ENCODE measurements around the gene MED16. TPM values are rescaled to one million over a fixed set of nuclear protein-coding genes. Genes with fewer than 3 reads are reported as not detected.

The MED16 gene
- total and polyA plus RNA-seq, 2 of the 13 experiments (the other 11 are each of a cell fraction or from before 2014, with no cell fraction given): 13.3 to 14.8 TPM

DNA sequence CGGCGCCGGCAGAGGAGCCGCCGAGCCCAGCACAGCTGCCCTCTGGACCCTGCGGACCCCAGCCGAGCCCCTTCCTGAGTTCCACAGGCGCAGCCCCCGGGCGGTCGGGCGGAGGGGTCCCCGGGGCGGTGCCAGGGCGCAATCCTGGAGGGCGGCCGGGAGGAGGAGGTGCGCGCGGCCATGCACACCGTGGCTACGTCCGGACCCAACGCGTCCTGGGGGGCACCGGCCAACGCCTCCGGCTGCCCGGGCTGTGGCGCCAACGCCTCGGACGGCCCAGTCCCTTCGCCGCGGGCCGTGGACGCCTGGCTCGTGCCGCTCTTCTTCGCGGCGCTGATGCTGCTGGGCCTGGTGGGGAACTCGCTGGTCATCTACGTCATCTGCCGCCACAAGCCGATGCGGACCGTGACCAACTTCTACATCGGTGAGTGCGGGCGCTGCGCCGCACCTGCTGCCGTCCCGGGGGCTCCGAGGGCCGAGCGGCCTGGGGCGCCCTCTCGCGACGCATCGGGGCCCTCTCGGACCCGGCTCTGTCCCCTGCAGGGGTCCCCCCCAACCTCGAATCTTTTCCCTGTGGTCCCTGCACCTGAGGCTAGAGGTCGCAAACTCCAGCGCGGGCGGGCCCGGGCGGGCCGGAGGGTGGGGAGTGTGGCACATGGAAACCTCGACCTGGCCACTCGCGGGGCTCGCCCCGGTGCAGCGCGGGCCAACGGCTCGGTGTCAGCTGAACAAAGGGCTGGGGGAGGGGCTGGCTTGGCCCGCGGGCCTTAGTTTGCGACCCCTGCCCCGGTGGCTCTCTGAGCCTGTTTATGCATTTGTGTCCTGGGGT is 24.6 kb upstream of the MED16 start, which contains the start of gene KISS1R (continued):
- no peak for TF ChIP-seq SETDB1 (CRISPR knock-in tag; IDR thresholded peaks at IDR 0.05; ENCODE audit: borderline replicate concordance)
- no peak for TF ChIP-seq GTF3A (CRISPR knock-in tag; conservative IDR thresholded peaks at IDR 0.05)
- 0 out of 2 replicates have a peak, but pooled peaks have one; percentile 24 for TF ChIP-seq AHR (CRISPR knock-in tag; IDR thresholded peaks at IDR 0.05)
- TF ChIP-seq ZNF354B (CRISPR knock-in tag; IDR thresholded peaks at IDR 0.05): peak; percentile 67; the same call in 1 of the 2 replicates
- no peak for TF ChIP-seq ZNF205 (CRISPR knock-in tag; IDR thresholded peaks at IDR 0.05)
- TF ChIP-seq RFXAP (CRISPR knock-in tag; IDR thresholded peaks at IDR 0.05; ENCODE audit: borderline replicate concordance): peak; percentile 82
- no peak for TF ChIP-seq ATF1 (CRISPR knock-in tag; IDR thresholded peaks at IDR 0.05)
- 0 out of 2 replicates have a peak, but pooled peaks have one; percentile 45 for TF ChIP-seq ZNF775 (CRISPR knock-in tag; IDR thresholded peaks at IDR 0.05; ENCODE audit: borderline replicate concordance)
- TF ChIP-seq CCDC6 (CRISPR knock-in tag; IDR thresholded peaks at IDR 0.05): no peak; the same call in 1 of the 2 replicates
- no peak for TF ChIP-seq CBX2 (IDR thresholded peaks at IDR 0.05; ENCODE audit: low read depth, low read length)
- no peak for TF ChIP-seq CBX2 (CRISPR knock-in tag; IDR thresholded peaks at IDR 0.05; ENCODE audit: low read depth)
- TF ChIP-seq HMGXB4 (CRISPR knock-in tag; IDR thresholded peaks at IDR 0.05; ENCODE audit: borderline replicate concordance in 1 of 2, low read depth in 1 of 2): peak; percentile 95 to 97
- TF ChIP-seq ZFP36L1 (CRISPR knock-in tag; IDR thresholded peaks at IDR 0.05): no peak
- peak; percentile 42; the same call in 1 of the 2 replicates for TF ChIP-seq ZBED4 (CRISPR knock-in tag; IDR thresholded peaks at IDR 0.05; ENCODE audit: borderline replicate concordance)
- no peak; the same call in 1 of the 2 replicates for TF ChIP-seq ZNF225 (CRISPR knock-in tag; IDR thresholded peaks at IDR 0.05)
- TF ChIP-seq ZNF644 (CRISPR knock-in tag; IDR thresholded peaks at IDR 0.05; ENCODE audit: low read depth): no peak
- no peak for TF ChIP-seq REXO4 (CRISPR knock-in tag; IDR thresholded peaks at IDR 0.05; ENCODE audit: borderline replicate concordance)
- TF ChIP-seq THAP8 (CRISPR knock-in tag; IDR thresholded peaks at IDR 0.05; ENCODE audit: borderline replicate concordance): no peak
- TF ChIP-seq ZNF639 (CRISPR knock-in tag; conservative IDR thresholded peaks at IDR 0.05): peak; percentile 75
- TF ChIP-seq PAX8 (CRISPR knock-in tag; IDR thresholded peaks at IDR 0.05; ENCODE audit: borderline replicate concordance): no peak; the same call in 1 of the 2 replicates
- TF ChIP-seq RELA (CRISPR knock-in tag; IDR thresholded peaks at IDR 0.05): no peak
- no peak for TF ChIP-seq NAIF1 (CRISPR knock-in tag; IDR thresholded peaks at IDR 0.05; ENCODE audit: borderline replicate concordance)
